HEK293T (cell line): ENCODE measurements around the gene RPP14.

Source experiments
- ARNT ChIP-seq: fragments of 450-650 bp; IDR thresholded peaks from 2 replicates; pipeline ENCODE4 v1.6.1; 2017; ENCODE audit warnings: mild to moderate bottlenecking
- BHLHE40 ChIP-seq: fragments of 450-650 bp; IDR thresholded peaks from 2 replicates; pipeline ENCODE4 v1.6.1; 2016; ENCODE audit warnings: mild to moderate bottlenecking, moderate library complexity, borderline replicate concordance
- FOXA1 ChIP-seq: fragments of 450-650 bp; IDR thresholded peaks from 2 replicates; pipeline ENCODE4 v1.6.1; 2016; ENCODE audit warnings: mild to moderate bottlenecking
- SP1 ChIP-seq: fragments of 450-650 bp; IDR thresholded peaks from 2 replicates; pipeline ENCODE4 v1.6.1; 2017
- TARDBP ChIP-seq: fragments of 450-650 bp; IDR thresholded peaks from 2 replicates; pipeline ENCODE4 v1.6.1; 2016

DNA sequence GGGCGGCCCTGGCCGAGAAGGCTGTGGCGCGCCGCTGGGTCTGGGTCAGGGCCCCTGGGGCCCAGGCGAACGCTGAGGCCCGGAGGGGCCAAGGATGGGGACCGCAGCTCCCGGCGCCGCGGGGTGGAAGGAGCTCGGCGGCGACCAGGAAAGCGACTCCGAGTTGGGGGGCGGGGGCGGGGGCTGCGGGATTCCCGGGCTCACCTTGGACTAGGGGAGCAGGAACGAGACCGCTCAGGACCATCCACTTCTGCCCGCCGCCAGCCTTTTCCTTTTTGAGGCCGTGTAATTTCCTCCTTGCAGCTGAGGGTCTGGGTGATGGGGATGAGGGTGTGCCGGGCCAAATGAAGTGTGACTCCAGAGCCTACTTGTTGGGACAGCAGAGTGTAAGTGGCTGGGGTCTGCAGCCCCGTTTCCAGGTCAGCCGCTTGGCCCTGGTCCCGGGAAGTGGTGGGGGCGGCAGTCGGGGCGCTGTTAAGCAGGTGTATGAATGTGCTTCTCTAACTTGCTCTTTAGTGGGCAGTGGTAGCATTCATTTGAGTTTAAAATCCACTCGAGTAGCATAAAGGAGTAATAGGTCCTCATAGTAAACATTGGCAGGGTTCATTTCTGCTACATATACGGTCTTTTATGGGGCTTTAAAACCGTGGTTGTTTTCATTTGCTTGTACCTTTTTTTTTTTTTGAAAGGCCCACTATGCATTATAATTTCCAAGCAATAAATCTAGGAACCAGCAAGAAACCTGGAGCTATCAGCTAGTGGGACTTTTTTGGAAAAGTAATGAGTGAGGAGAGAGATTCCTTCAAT is 27.4 kb downstream of the RPP14 start:
- TF ChIP-seq ARNT (no peak), TARDBP (no peak), SP1 (no peak), FOXA1 (no peak), BHLHE40 (no peak)
